Stimulated activated CD8-positive, alpha-beta memory T cell treated with anti-CD3 and anti-CD28 coated beads, Interleukin-2, amount 100 ng/mL, for 48 hours (primary cell): ENCODE data around the gene MBP.

Source experiments
- DNase-seq, 2 donors: peaks; one replicate each; pipeline ENCODE4 v3.0.0-alpha.2; 2020; ENCODE audit warnings: low read depth in 2 of 2

Gene MBP

DNA sequence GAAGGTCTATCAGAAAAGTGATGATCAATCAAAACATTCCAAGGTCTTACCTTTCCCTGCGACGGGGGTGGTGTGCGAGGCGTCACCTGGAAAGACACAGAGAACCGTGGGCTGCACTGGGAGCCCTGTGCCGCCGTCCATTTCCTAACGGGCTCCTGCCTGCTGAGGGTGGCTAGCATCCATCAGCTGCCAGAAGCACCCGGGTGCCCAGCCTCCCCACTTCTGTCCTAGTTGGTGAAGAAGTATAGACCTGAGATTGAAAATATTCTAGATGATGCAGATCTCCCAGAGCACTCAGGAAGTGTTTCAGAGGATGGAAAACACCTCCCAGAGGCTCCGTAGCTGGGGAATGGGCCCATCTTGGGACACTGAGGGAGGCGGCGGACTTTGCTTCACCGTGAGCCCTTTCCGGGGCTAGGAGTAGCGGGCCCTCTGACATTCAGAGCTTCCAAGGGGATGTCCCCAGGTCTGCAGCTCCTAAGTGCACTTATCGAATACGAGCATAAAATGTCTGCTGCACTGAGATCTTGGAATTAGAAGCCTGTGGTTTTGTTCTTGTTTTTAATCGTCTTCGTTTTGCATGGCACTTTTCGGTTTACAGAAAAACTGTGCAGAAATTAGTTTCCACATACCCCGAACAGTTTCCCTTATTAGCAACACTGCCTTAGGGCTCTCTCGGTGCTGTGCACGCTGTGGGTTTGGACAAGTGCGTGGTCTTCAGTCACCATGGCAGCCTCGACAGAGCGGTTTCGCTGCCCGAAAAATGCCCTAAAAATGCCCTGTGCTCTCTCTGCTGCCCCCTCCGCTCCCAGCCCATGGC, 143.5 kb downstream of the MBP start:
- DNase-seq, result no peak

DNA sequence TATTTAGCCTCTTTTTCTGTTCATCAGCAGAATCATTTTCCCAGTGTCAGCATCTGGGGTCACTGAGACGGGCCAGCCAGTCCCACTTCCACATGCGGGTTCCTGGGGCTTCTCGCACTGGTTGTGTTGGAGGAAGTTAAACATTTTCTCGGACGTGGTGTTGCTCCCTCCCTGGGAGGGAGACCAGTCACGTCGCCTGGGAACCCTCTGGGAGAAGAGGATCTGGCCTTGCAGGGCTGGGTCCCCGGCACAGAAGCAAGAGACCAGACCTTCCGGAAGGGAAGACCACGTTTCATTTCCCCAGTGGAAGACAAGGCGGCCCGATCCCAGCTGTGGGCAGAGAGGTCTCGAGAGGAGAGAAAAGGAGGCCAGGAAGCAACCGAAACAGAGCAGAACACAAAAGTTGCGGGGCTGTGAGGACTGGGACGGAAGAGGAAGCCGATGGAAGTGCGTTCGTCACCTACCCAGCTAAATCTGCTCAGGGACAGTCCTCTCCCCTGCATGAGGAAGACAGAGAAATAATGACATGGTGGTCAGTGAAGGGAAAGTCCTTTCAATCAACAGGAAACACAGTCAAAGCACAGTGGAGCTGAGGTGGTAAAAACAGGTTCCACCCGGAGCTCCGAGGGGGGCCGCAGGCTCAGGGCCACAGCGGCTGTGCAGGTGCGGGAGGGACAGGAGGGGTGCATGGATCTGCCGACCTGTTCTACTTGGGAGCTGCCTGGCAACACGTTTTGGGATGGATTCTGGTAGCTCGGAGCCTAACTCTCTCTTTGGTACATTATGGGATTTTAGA, 144.4 kb downstream of the MBP start:
- DNase-seq, result no peak

DNA sequence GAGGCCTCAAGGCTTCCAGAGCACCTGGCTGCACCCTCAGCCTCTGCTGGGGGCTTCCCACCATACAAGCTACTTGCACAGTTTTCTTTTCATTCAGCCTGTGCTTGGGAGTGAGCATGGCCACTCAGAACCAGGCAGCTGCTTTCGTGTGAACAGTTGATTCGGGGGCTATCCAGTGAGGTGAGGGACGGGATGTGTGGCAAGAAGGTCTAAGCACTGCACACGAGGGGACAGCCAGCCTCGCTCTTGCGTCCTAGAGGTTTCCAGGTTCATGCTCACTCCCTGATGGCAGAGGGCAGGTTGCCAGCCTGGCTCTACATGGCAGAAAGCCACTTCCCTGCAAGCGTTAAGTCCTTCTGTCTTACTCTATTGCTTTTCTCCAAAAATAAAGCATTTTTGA, 146.2 kb downstream of the MBP start:
- no peak for DNase-seq

DNA sequence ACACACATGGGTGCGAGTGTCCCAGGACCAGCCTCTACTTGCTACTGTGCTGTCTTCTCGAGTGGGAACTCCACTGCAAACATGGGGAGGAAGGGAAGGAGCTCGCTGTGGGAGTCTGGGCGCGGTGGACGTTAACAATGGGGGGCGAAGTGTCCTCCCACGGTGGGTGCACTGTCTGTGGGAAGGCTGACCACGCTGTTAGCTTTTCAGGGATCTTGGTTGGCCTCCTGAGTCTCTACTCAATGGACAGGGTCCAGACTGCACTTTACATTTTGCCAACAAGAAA, 146.7 kb downstream of the MBP start:
- no peak for DNase-seq

DNA sequence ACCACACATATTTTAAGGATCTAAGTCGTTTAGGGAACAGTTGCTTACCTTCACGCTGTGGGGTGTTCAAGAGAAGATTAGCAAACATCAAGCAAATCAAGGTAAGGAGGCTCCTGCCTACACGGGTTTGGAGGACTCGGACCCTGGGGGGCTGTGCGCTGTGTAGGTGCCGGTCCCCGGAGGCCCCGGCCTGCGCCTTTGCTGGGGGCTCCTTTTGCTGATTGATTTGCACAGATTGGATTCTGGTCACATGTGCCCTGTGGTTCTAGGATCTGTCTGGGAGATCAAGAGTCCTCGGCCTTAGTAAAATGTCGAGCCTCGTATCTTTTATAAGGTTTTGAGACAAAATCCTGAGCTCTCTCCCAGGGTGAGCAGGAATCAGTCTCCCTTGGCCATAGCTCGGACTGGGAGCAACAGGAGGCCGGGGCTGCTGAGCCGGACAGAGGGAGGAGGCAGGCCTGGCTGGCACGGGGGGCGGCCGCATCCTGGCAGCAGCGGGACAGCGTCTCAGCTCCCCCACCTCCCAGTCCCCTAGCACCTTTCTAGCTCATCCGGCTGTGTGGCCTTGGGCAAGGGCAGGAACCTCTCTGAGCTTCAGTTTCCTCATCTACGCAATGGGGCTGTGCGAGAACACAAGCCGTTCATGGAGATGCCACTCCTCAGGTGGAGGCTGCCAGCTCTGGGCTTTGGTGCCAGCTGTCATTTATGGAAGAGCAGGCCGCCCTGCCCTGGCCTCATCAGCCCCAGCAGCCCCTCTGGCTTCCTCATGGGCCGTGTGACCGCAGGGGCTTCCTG, 147.2 kb downstream of the MBP start:
- no peak for DNase-seq

DNA sequence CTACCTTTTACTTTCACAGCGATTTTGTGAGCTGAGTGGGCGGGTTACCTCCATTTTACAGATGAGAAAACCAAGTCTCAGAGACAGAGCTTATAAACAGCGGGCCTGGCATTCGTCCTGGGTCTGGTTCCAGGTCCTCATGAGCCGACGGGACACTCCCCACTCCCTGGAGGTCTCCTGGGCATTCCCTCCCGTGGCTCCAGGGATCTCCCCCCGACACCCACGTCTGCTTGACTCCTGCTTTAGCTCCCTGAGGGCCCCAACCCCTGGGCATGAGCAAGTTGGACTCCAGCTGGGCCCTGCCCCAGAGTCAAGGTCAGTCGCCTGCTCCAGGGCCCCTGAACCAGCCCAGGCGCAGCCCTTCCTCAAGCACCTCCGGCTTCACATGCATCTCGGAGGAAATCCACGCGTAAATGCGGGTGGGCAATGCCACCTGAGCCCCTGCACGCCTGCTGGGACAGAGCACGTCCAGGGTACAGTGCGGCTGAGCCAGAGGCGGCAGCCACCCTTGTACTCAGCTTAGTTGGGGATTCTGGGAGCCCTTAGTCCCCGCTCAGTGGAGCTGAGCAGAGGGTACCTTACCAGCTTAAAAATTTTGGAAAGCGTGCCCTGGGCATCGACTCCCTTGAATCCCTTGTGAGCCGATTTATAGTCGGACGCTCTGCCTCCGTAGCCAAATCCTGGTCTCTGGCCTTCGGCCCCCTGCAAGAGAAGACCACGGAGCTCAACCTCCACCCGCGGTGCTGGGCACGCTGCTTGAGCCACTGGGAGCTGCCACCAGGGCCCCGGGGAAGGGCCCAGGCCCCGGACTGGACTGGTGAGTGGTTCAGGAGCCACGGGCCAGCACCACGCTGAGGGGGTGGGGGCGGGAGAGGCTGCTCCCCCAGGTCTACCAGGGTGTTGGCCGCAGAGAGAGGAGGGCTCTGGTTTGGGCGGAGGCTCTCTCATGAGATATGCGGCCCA, 148.1 kb downstream of the MBP start:
- DNase-seq, result no peak

DNA sequence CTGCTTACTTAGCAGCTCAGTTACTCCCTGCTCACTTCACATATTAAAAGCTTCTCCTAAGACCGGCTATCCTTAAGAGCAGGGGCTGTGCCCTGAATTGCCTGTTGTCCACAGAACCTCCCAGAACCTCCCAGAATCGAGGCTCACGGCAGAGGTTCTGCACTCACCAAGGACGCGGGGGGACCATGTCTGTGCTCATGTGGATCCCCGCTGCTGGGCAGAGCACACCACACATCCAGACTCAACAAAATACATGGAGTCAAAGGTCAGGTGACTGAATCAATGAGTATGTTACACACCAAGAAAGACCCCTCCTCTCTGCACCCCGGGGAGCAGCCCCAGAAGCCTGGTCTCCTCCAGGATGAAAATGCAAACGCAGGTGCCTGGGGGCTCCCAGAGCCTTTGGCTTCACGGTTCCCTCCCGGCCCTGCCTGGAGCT, 149.0 kb downstream of the MBP start:
- no peak for DNase-seq

DNA sequence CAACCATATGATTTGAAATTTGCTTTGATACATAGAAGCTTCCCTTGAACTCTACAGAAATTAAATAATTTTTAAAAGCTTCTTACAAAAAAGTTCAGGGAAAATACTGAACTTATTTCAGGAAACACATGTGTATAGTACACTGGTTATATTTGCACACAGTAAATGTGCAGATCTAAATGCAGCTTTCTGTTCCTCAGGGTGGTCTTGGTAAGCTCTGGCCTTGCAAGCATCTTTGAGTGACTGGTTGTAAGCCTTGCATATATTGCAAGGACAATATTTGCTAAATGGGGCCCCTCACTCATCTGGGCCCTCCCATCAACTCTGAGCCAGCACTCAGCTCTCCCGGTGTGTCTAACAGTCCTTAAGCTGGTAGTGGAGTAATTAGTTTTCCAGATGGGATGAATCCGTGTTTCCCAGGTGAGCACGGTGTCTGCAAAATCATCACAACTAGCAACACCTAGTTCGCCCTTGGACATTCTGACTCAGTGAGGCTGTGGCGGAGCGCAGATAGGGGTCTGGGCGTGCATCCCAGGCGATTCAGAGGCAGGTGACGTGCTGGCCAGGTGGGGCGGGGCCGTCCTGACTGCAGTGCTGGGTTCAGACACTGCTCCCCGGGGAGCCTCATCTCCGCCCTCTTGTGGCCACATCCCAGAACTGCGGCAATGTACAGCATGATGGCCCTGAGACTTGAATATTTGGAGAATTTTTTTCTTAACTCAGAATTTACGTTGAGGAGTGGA, 149.6 kb downstream of the MBP start:
- DNase-seq, result peak; percentile 79 to 87

DNA sequence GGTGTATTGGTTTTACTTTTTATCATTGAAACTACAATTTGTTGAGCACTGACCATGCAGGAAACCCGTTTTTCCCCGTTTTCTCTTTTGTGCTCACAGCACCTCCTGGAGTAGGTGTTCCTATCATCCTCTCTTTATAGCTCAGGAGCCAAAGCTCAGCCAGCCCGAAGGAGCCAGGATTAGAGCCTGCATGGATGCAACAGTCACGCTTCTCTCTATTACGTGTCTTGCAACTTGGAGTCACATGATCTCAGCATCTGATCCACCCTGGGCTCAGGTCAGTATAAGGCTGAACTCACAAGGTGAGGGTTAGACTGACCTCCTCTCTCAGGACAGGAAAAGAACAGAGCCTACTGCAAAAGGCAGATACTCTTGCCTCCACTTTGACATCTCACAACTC, 150.5 kb downstream of the MBP start:
- DNase-seq, result no peak

DNA sequence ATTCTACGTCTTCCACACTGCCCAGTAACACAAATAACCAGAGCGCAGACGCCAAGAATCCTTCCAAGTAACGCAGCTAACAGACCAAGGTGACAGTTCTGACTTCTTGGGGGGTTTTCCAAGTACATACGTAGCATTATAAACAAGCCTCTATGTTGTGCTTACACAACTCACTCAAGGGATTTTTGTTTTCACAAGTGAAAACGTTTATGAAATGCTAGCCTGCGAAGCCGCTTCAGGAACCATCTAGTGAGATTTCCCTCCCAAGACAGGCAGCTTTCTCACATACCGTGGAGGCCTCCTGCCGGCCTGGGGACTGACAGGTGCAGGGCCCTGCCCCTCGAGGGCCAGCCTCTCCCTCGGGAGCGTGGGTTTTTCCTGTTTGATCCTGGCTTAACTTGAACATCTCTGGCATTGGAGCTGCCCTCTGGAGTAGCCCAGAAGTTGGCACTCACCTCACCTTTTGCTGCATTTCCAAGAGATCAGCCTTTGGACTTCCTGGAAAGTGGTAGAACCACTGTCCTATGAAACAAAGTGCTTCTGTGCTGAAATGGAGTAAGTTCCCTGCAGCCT, 151.1 kb downstream of the MBP start:
- no peak for DNase-seq

DNA sequence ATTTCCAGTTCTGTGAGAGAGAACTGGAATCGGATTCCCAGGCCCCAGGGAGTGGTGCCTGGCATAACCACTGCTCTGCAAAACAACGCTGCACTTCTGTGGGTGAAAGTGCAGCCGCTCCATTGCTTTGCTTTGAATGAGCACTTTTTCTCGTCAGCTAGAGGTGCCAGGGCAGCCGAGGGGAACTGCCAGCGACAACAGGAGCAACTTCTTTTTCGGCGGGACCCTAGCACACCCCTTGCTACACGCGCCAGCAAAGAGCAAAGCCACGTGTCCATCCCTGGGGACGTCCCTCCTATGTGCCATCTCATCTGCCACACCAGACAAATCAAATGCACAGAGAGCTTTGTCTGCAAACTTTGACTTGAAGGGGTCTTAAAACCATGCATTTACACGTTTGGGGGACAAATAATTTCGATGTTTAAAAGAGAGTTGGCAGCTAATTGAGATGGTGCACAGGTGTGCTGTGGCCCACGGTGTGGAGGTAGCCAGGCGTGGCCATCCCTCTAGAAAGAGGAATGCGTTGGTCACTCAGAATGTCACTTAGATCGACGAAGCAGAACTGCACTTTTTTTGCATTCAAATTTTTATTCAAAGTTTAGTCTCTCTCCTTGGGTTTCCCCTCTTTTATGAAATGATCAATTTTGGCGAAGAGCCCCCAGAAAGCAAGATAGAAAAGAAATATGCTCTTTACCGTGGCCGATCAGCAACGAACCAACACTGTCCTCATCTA, 151.8 kb downstream of the MBP start:
- DNase-seq, result no peak

DNA sequence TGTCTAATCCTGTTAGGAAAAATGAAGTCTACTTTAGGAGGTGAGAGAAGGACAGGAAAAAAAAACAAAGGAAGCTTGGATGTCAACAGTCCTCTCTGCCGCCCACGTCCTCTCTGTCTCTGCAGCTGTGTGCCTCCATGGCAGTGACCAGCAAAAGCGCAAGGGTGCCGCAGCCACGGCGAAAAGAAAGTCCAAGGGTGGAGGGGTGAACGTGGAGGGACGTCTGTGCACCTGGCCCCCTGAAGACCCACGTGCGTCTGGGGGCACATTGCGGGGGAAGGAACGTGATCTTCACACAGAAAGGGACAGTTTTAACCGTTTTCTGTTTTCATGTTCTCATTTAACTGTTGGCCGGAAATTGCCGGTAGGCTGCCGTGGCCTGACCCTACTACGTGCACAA, 152.7 kb downstream of the MBP start:
- no peak for DNase-seq

DNA sequence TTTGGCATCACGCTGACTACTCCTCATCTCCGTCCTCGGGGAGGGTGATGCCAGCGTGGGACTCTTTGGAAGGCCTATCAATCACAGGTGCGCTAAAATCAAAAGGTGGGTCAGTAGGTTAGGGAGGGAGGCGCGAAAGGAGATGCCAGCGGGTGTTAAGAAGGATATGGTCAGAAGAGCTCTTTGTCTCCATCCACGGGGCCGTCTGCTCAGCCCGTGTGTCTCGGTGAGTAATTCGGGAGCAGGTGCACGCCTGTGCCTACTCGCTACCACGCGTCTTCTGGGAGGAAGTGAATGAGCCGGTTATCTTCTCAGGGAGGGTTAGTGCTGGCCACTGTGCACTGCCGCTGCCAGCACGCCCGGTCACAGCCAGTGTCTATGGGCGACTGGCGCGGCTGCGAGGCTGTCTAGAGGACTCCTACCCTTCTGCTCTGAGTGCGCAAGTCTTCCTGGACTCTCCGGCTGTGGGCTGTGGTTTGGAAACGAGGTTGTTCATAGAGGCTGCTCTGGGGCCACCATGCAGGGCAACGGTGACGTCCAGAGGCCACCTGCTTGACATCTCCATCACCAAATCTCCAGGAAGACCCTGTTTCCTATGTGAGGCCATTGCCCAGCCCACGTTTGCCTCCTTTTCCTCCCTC, 153.4 kb downstream of the MBP start:
- no peak for DNase-seq

DNA sequence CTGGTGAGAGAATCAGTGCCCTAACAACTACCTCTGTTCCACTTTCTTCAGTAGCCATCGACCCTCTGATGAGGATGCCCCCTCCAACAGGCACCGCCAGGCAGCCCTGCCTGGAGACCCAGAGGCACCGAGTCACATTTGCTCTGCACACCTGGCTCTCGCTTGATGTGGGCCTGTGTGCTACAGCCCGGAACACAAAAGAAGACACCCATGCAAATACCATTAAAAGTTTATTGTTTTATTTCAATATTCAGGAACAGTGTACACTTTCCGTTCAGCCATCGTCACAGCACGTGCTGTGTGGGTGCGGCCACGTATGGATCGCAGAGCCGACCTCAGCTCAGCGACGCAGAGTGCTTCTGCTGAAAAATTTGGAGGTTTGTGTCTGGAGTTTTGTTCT, 154.0 kb downstream of the MBP start:
- DNase-seq, result no peak

DNA sequence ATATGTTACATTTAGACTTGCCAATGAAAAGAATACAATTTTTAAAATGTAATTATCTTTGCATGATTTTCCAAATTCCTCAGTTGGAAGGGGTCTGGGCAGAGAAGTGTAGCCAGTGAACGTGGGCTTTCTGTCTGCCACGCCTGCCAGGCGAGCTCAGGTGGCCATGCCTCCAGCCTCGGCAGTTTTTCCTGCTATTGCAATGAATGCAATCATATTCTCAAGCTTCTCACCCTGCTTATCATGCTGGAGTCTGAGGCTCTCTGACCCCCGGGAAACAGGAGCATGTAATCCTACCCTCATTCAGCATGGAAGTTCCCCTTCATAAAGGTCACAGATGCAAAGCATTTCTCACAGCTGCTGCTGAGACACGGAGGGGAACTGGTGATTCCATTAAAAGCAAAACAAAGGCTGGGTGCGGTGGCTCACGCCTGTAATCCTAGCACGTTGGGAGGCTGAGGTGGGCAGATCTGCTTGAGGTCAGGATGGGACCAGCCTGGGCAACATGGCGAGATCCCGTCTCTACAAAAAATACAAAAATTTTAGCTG, 154.8 kb downstream of the MBP start:
- no peak for DNase-seq

DNA sequence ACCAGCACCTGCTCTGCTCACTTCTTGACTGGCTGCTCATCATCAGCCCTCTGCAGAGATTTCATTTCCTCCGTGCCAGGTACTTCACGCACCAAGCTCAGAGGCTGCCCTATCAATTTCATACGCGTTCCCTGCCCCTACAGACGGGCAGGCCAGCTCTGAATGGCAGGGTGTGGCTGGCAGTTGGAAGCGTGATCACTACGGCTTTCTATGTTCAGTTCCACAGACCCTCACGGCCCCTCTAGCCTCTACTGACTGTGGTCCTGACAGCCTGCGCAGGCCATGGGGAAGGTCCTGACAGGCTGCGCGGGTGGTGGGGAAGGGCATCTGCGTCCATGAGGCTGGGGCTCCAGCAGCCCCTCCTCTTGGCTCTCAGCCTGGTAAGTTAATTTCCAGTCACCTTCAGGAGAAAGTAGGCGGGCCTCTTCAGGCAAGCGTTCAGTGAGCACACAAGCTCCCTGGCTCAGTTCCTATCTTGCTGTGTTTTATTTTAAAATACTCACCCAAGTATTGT, 155.4 kb downstream of the MBP start:
- no peak for DNase-seq

DNA sequence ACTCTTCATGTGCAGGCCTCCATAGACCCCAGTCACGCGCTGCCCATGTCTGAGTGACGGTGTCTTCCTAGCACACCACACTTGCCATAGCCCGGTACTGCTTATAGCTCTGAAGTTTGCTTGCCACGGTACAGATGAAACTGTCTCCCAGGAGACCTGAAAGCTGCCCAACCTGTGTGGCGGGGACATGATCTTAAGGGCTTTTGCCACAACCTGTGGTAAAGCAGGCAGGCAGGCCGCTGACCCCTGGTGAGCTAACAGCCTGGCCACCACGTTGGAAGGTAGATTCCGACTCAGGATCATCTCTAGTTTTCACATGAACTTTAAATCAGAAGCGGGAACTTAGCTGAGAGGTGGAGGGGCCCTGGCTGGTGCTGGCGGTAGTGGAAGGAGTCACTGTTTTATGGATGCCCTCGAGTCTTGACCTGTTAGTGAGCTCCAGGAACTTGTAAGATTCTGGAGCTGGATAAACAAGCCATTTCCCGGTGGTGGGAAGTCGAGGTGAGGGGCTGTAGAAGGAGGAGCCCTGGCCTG, 156.9 kb downstream of the MBP start:
- no peak for DNase-seq

DNA sequence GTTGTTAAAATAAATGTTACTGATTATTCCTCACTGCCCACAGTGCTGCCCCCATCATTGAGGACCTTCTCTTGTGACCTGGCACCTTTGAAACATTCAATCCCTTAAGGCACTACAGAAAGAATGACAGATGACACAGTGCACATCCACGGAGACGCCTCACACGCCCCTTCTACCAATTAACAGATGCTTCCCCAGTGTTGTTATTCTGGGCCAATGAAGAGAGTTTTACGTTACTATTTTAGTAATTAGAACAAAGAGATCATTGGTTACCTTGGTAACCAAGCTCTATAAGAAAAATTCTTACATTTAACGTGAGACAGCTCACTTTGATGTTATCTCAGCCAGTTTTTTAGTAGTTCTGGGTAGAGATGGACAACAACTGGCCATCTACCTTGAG, 158.2 kb downstream of the MBP start:
- DNase-seq, result no peak
